ENCODE measurements around the gene RAB3C.

RAB3C gene

GRCh38 chr5:58860680-58861079, 277.8 kb downstream of the RAB3C start:
- DNase-seq (ENCODE audit: extremely low read depth in 1 of 2, low read depth in 1 of 2): no peak

GRCh38 chr5:58868931-58869330, 286.1 kb downstream of the RAB3C start:
- DNase-seq (ENCODE audit: extremely low read depth in 1 of 2, low read depth in 1 of 2): no peak

- DNase-seq (ENCODE audit: extremely low read depth in 1 of 2, low read depth in 1 of 2): no peak
These were observed 288.9 kb downstream of the RAB3C start for GRCh38 chr5:58871648-58872242.

GRCh38 chr5:58872670-58873273, 289.9 kb downstream of the RAB3C start:
- no peak for DNase-seq (ENCODE audit: extremely low read depth in 1 of 2, low read depth in 1 of 2)

- no peak for DNase-seq (ENCODE audit: extremely low read depth in 1 of 2, low read depth in 1 of 2)
These were observed 292.7 kb downstream of the RAB3C start for GRCh38 chr5:58875599-58875998.

- DNase-seq (ENCODE audit: extremely low read depth in 1 of 2, low read depth in 1 of 2): no peak
These were observed 302.4 kb downstream of the RAB3C start for GRCh38 chr5:58885260-58885659.

GRCh38 chr5:58886315-58887207, 303.7 kb downstream of the RAB3C start:
- DNase-seq (ENCODE audit: extremely low read depth in 1 of 2, low read depth in 1 of 2): peak; percentile 9 to 41

- no peak for DNase-seq (ENCODE audit: extremely low read depth in 1 of 2, low read depth in 1 of 2)
These were observed 304.4 kb downstream of the RAB3C start for GRCh38 chr5:58887311-58887710.

- no peak for DNase-seq (ENCODE audit: extremely low read depth in 1 of 2, low read depth in 1 of 2)
These were observed 305.0 kb downstream of the RAB3C start for GRCh38 chr5:58887721-58888409.

- no peak for DNase-seq (ENCODE audit: extremely low read depth in 1 of 2, low read depth in 1 of 2)
These were observed 307.4 kb downstream of the RAB3C start for GRCh38 chr5:58890265-58890664.

- no peak for DNase-seq (ENCODE audit: extremely low read depth in 1 of 2, low read depth in 1 of 2)
These were observed 307.8 kb downstream of the RAB3C start for GRCh38 chr5:58890701-58891085.

GRCh38 chr5:58891086-58891970, 308.5 kb downstream of the RAB3C start:
- DNase-seq (ENCODE audit: extremely low read depth in 1 of 2, low read depth in 1 of 2): peak; percentile 14 to 37

- DNase-seq (ENCODE audit: extremely low read depth in 1 of 2, low read depth in 1 of 2): no peak
These were observed 309.1 kb downstream of the RAB3C start for GRCh38 chr5:58891971-58892343.

- DNase-seq (ENCODE audit: extremely low read depth in 1 of 2, low read depth in 1 of 2): no peak
These were observed 310.7 kb downstream of the RAB3C start for GRCh38 chr5:58893551-58893950.

- DNase-seq (ENCODE audit: extremely low read depth in 1 of 2, low read depth in 1 of 2): no peak
These were observed 315.1 kb downstream of the RAB3C start for GRCh38 chr5:58898006-58898405.

GRCh38 chr5:58898538-58898937, 315.7 kb downstream of the RAB3C start:
- no peak for DNase-seq (ENCODE audit: extremely low read depth in 1 of 2, low read depth in 1 of 2)

GRCh38 chr5:58901271-58901670, 318.4 kb downstream of the RAB3C start:
- no peak for DNase-seq (ENCODE audit: extremely low read depth in 1 of 2, low read depth in 1 of 2)

GRCh38 chr5:58902305-58902704, 319.4 kb downstream of the RAB3C start:
- no peak for DNase-seq (ENCODE audit: extremely low read depth in 1 of 2, low read depth in 1 of 2)

GRCh38 chr5:58902765-58903164, 319.9 kb downstream of the RAB3C start:
- no peak for DNase-seq (ENCODE audit: extremely low read depth in 1 of 2, low read depth in 1 of 2)

GRCh38 chr5:58904737-58905136, 321.9 kb downstream of the RAB3C start:
- no peak for DNase-seq (ENCODE audit: extremely low read depth in 1 of 2, low read depth in 1 of 2)

Data from stimulated activated CD8-positive, alpha-beta memory T cell treated with anti-CD3 and anti-CD28 coated beads, Interleukin-7, amount 100 ng/mL, for 48 hours (primary cell).